H1 (cell line): ENCODE results near the gene KLHL34. TPM values are rescaled to one million over a fixed set of nuclear protein-coding genes. Genes with fewer than 3 reads are reported as not detected.

Source experiments
- JUN ChIP-seq: IDR thresholded peaks from 2 replicates; pipeline ENCODE4 v1.6.1; 2011; ENCODE audit warnings: low read depth, mild to moderate bottlenecking, improper control_type of control experiment, low read length
- MAFK ChIP-seq: IDR thresholded peaks from 2 replicates; pipeline ENCODE4 v1.6.1; 2012; ENCODE audit warnings: low read depth, mild to moderate bottlenecking, improper control_type of control experiment, low read length
- POLR2A ChIP-seq, 2 experiments: IDR thresholded peaks; 1 replicate in 1 of 2; 2 replicates in 1 of 2; pipeline ENCODE4 v1.6.1; 2011; ENCODE audit warnings: low read depth in 2 of 2, low read length in 2 of 2, mild to moderate bottlenecking in 2 of 2; ENCODE audit errors: control extremely low read depth in 1 of 2
- RFX5 ChIP-seq: IDR thresholded peaks from 2 replicates; pipeline ENCODE4 v1.6.1; 2011; ENCODE audit warnings: low read depth, low read length, improper control_type of control experiment, borderline replicate concordance
- SP4 ChIP-seq: IDR thresholded peaks from 2 replicates; pipeline ENCODE4 v1.6.1; 2012; ENCODE audit warnings: low read length, inconsistent platforms
- YY1 ChIP-seq: IDR thresholded peaks from 2 replicates; pipeline ENCODE4 v1.6.1; 2011; ENCODE audit warnings: low read depth, mild to moderate bottlenecking, low read length
- ZNF274 ChIP-seq: IDR thresholded peaks from 2 replicates; pipeline ENCODE4 v1.7.0; 2012; ENCODE audit warnings: low read length, borderline replicate concordance; ENCODE audit errors: extremely low read depth
- polyA plus RNA-seq, 7 experiments: library from polyadenylated mRNA; depleted of rRNA in 3 of 7; stranded (reverse) in 5 of 7; unstranded in 2 of 7; fragments of >200 nt in 5 of 7; fragments of 200-250 nt in 2 of 7; gene quantifications; 1 replicate in 5 of 7; 2 replicates in 1 of 7; 4 replicates in 1 of 7; pipeline versions ENCODE4 v1.2.1 to v1.2.3, GENCODE V29; 2011 to 2013; ENCODE audit warnings: missing spikeins in 2 of 7, mixed read lengths in 2 of 7
- total RNA-seq: library from RNA; stranded (reverse); fragmentation: NEBNext Ultra II Directional; extraction: Animal tissue kit (Norgen Biotek cat#: 25700); gene quantifications from 2 replicates; pipeline ENCODE4 v1.2.1, GENCODE V29; 2021

The KLHL34 gene
- total and polyA plus RNA-seq, 2 of the 8 experiments (the other 6 are each of a cell fraction or from before 2014, with no cell fraction given) = not detected

GRCh38 chrX:21691512-21692018, 33.4 kb upstream of the KLHL34 start (continued):
- TF ChIP-seq ZNF274 (no peak), POLR2A (IDR thresholded peaks at IDR 0.05; ENCODE audit: control extremely low read depth in 1 of 2, low read depth in 2 of 2, low read length in 2 of 2) (no peak), SP4 (no peak), YY1 (no peak), MAFK (no peak), JUN (no peak), RFX5 (no peak)
